Parathyroid adenoma (tissue), 2 donors: ENCODE data around the gene LARGE1.

ENCODE experiments used
- H2AFZ ChIP-seq: fragments of 300-600 bp; sonication (generic); one replicate; pipeline ENCODE4 v1.7.0; 2017; ENCODE audit warnings: antibody characterized with exemption, mild to moderate bottlenecking
- H3K27ac ChIP-seq: fragments of 300-600 bp; sonication (generic); one replicate; pipeline ENCODE4 v1.7.0; 2017
- H3K27me3 ChIP-seq: fragments of 300-600 bp; sonication (generic); one replicate; pipeline ENCODE4 v1.7.0; 2017; ENCODE audit warnings: low read length; ENCODE audit not compliant: control insufficient read depth, insufficient read depth
- H3K36me3 ChIP-seq: fragments of 300-600 bp; sonication (generic); one replicate; pipeline ENCODE4 v1.7.0; 2017; ENCODE audit warnings: low read length; ENCODE audit not compliant: control insufficient read depth, insufficient read depth
- H3K4me1 ChIP-seq: fragments of 300-600 bp; sonication (generic); one replicate; pipeline ENCODE4 v1.7.0; 2017; ENCODE audit warnings: control low read depth
- H3K4me2 ChIP-seq: fragments of 300-600 bp; sonication (generic); one replicate; pipeline ENCODE4 v1.7.0; 2017; ENCODE audit warnings: low read length
- H3K4me3 ChIP-seq: fragments of 300-600 bp; sonication (generic); one replicate; pipeline ENCODE4 v1.7.0; 2017; ENCODE audit warnings: low read depth, low read length
- H3K79me2 ChIP-seq: fragments of 300-600 bp; sonication (generic); one replicate; pipeline ENCODE4 v1.7.0; 2017; ENCODE audit warnings: control low read depth
- H3K9ac ChIP-seq: fragments of 300-600 bp; sonication (generic); one replicate; pipeline ENCODE4 v1.7.0; 2017; ENCODE audit warnings: mild to moderate bottlenecking
- H3K9me3 ChIP-seq: fragments of 300-600 bp; sonication (generic); one replicate; pipeline ENCODE4 v1.7.0; 2017; ENCODE audit warnings: low read length; ENCODE audit not compliant: control insufficient read depth
- CTCF ChIP-seq: fragments of 300-600 bp; sonication (generic); IDR thresholded peaks from one replicate; pipeline ENCODE4 v1.7.0; 2017; ENCODE audit warnings: antibody characterized with exemption, mild to moderate bottlenecking
- donor health status: primary hyperparathyroidism.

Gene LARGE1

GRCh38 chr22:33844273-33844672 is 76.0 kb downstream of the LARGE1 start:
- Histone ChIP-seq H3K79me2 (no peaks in the 10 kb centered on the region), H2AFZ (no peak overlapping the region), H3K4me1 (no peaks in the 10 kb centered on the region), H3K4me2 (no peak overlapping the region), H3K27me3 (no peaks in the 10 kb centered on the region), H3K36me3 (no peaks in the 10 kb centered on the region), H3K9me3 (no peaks in the 10 kb centered on the region), H3K27ac (no peak overlapping the region), H3K9ac (no peak overlapping the region), H3K4me3 (no peak overlapping the region)
- TF ChIP-seq CTCF, result no peak

GRCh38 chr22:33842421-33843094 is 77.7 kb downstream of the LARGE1 start:
- Histone ChIP-seq H2AFZ (no peak overlapping the region), H3K9me3 (no peaks in the 10 kb centered on the region), H3K4me3 (no peak overlapping the region), H3K4me1 (no peaks in the 10 kb centered on the region), H3K27ac (no peak overlapping the region), H3K4me2 (no peak overlapping the region), H3K9ac (no peak overlapping the region), H3K36me3 (no peaks in the 10 kb centered on the region), H3K27me3 (no peaks in the 10 kb centered on the region), H3K79me2 (no peaks in the 10 kb centered on the region)
- TF ChIP-seq CTCF, result no peak

- no peaks in the 10 kb centered on the region for H3K79me2 ChIP-seq
- H3K4me2 ChIP-seq, result no peak overlapping the region
- no peak overlapping the region for H3K4me3 ChIP-seq
- no peak overlapping the region for H3K27ac ChIP-seq
- no peak overlapping the region for H2AFZ ChIP-seq
- no peaks in the 10 kb centered on the region for H3K4me1 ChIP-seq
- no peaks in the 10 kb centered on the region for H3K36me3 ChIP-seq
- no peaks in the 10 kb centered on the region for H3K9me3 ChIP-seq
- no peaks in the 10 kb centered on the region for H3K27me3 ChIP-seq
- H3K9ac ChIP-seq, result no peak overlapping the region
- no peak for TF ChIP-seq CTCF
These were observed 78.3 kb downstream of the LARGE1 start for GRCh38 chr22:33842006-33842354.

- H3K36me3 ChIP-seq, result no peaks in the 10 kb centered on the region
- no peaks in the 10 kb centered on the region for H3K27me3 ChIP-seq
- H3K9me3 ChIP-seq, result no peaks in the 10 kb centered on the region
- TF ChIP-seq CTCF, result no peak
- H2AFZ ChIP-seq, result no peak overlapping the region
- no peak overlapping the region for H3K9ac ChIP-seq
- no peak overlapping the region for H3K27ac ChIP-seq
- no peaks in the 10 kb centered on the region for H3K4me1 ChIP-seq
- H3K4me3 ChIP-seq, result no peak overlapping the region
- no peaks in the 10 kb centered on the region for H3K79me2 ChIP-seq
- H3K4me2 ChIP-seq, result no peak overlapping the region
These were observed 78.8 kb downstream of the LARGE1 start for GRCh38 chr22:33841281-33842005.

- Histone ChIP-seq H3K27ac (no peak overlapping the region), H3K4me2 (no peak overlapping the region), H3K9me3 (no peaks in the 10 kb centered on the region), H3K9ac (no peak overlapping the region), H3K27me3 (no peaks in the 10 kb centered on the region), H2AFZ (no peak overlapping the region), H3K4me1 (no peaks in the 10 kb centered on the region), H3K4me3 (no peak overlapping the region), H3K36me3 (no peaks in the 10 kb centered on the region), H3K79me2 (no peaks in the 10 kb centered on the region)
- TF ChIP-seq CTCF, result no peak
These were observed 81.6 kb downstream of the LARGE1 start for GRCh38 chr22:33838644-33839043.
